LNCAP (cell line): ENCODE measurements around the gene ADAM8.

Experiments used
- CTCF ChIP-seq: fragments of 450-650 bp; IDR thresholded peaks from 2 replicates; pipeline ENCODE4 v1.5.1; 2017; ENCODE audit warnings: mild to moderate bottlenecking

ADAM8 gene

GRCh38 chr10:133245439-133246235 is 31.0 kb downstream of the ADAM8 start:
- TF ChIP-seq CTCF, result no peak

- no peak for TF ChIP-seq CTCF
These were observed 33.1 kb downstream of the ADAM8 start for GRCh38 chr10:133243593-133243992.

GRCh38 chr10:133242611-133243356 is 33.9 kb downstream of the ADAM8 start:
- TF ChIP-seq CTCF, result no peak

GRCh38 chr10:133241501-133242205 is 35.0 kb downstream of the ADAM8 start:
- no peak for TF ChIP-seq CTCF

GRCh38 chr10:133239990-133240389 is 36.7 kb downstream of the ADAM8 start:
- TF ChIP-seq CTCF, result no peak

GRCh38 chr10:133238466-133238804 is 38.2 kb downstream of the ADAM8 start:
- no peak for TF ChIP-seq CTCF

GRCh38 chr10:133237588-133238465 is 38.8 kb downstream of the ADAM8 start, which contains the start of gene VENTX:
VENTX (plus strand) TSS chr10:133237855; CDS start chr10:133237915, 60 bp downstream.
- TF ChIP-seq CTCF, result no peak
